ENCODE data around the gene ADCYAP1R1. TPM values are rescaled to one million over a fixed set of nuclear protein-coding genes. Genes with fewer than 3 reads are reported as not detected.

Gene ADCYAP1R1
- total RNA-seq, 1 donor from 2014 or later = 1.8 TPM

DNA sequence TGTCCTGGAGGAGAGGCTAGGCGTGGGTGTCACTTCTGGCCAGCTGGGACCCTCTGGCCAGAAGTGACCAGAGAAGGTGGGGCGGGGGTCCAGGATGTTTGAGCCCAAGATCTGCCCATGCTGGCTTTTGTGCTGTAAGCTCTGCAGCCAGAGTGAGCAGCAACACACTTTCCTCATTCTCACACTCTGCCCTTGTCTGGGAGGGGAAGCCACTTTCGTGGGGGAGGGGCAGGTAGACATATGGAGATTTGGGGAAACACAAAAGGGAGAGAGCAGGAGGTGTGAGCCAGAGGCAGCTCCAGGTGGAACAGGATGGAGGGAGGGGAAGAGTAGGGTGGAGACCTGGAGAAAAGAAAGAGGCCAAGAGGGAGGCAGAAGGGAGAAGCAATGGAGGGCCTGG is 31.5 kb upstream of the ADCYAP1R1 start:
- Histone ChIP-seq H3K27ac (no peak overlapping the region), H3K27me3 (no peaks in the 10 kb centered on the region), H3K4me1 (no peaks in the 10 kb centered on the region), H3K4me3 (no peak overlapping the region), H3K36me3 (no peaks in the 10 kb centered on the region), H3K9me3 (no peaks in the 10 kb centered on the region)
- ATAC-seq (no peak), DNase-seq (no peak)
- intact Hi-C loops (cut with DNase I) = no loop called here
- TF ChIP-seq, protein P1, sequence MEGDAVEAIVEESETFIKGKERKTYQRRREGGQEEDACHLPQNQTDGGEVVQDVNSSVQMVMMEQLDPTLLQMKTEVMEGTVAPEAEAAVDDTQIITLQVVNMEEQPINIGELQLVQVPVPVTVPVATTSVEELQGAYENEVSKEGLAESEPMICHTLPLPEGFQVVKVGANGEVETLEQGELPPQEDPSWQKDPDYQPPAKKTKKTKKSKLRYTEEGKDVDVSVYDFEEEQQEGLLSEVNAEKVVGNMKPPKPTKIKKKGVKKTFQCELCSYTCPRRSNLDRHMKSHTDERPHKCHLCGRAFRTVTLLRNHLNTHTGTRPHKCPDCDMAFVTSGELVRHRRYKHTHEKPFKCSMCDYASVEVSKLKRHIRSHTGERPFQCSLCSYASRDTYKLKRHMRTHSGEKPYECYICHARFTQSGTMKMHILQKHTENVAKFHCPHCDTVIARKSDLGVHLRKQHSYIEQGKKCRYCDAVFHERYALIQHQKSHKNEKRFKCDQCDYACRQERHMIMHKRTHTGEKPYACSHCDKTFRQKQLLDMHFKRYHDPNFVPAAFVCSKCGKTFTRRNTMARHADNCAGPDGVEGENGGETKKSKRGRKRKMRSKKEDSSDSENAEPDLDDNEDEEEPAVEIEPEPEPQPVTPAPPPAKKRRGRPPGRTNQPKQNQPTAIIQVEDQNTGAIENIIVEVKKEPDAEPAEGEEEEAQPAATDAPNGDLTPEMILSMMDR (IDR thresholded peaks at IDR 0.05) = no peak

- H3K9me3 ChIP-seq = no peaks in the 10 kb centered on the region
- H3K27me3 ChIP-seq = no peaks in the 10 kb centered on the region
- DNase-seq (no peak), ATAC-seq (no peak)
- no peak overlapping the region for H3K27ac ChIP-seq
- no peak overlapping the region for H3K4me3 ChIP-seq
- intact Hi-C loops (cut with DNase I) = no loop called here
- H3K4me1 ChIP-seq = no peaks in the 10 kb centered on the region
- TF ChIP-seq, protein P1 (IDR thresholded peaks at IDR 0.05) = no peak
- no peaks in the 10 kb centered on the region for H3K36me3 ChIP-seq
Measured at GRCh38 chr7:31022117-31022516, 30.0 kb upstream of the ADCYAP1R1 start.

DNA sequence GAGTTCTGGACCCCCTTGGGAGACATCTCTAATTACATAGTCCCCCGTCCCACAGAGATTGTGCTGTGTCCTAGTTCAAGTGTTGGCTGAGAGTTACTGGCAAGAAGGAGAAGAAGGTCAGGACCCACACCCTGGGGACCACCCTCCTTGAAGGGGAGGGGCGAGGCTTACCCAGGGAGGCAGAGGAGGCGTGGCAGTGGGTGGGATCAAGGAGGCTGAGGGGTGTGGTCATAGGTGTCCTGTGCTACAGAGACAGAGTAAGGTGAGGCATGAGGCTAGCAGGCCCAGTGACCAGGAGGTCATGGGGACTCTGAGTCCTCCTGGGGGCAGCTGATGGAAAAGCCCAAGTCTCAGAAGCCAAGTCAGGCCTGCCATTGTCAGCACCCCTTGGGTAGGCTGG is 29.4 kb upstream of the ADCYAP1R1 start:
- H3K27me3 ChIP-seq = no peaks in the 10 kb centered on the region
- intact Hi-C loops (cut with DNase I) = no loop called here
- ATAC-seq (no peak), DNase-seq (no peak)
- H3K9me3 ChIP-seq = no peaks in the 10 kb centered on the region
- no peak overlapping the region for H3K27ac ChIP-seq
- TF ChIP-seq, protein P1 (IDR thresholded peaks at IDR 0.05) = no peak
- no peaks in the 10 kb centered on the region for H3K4me1 ChIP-seq
- no peaks in the 10 kb centered on the region for H3K36me3 ChIP-seq
- H3K4me3 ChIP-seq = no peak overlapping the region

DNA sequence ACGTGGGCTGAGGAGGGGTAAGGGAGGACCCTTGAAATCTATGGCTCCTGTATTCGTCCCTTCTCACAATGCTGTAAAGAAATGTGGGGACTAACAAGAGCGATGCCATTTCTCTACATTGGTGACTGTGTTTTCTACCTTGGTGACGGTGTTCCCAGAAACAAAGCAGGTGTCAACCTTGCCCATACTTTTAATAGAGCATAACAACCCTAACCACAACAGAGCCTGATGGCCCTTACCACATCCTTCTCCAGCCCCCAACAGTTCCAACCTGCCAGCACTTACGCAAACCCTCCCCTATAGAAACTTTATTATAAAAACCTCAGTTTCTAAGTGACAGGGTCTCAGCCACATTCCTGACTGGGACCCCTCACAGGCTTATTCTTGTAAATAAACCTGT is 28.2 kb upstream of the ADCYAP1R1 start:
- ATAC-seq = no peak
- intact Hi-C loops (cut with DNase I) = no loop called here
- no peak overlapping the region for H3K4me3 ChIP-seq
- H3K4me1 ChIP-seq = no peaks in the 10 kb centered on the region
- no peaks in the 10 kb centered on the region for H3K27me3 ChIP-seq
- no peaks in the 10 kb centered on the region for H3K36me3 ChIP-seq
- TF ChIP-seq, protein P1 (IDR thresholded peaks at IDR 0.05) = no peak
- no peaks in the 10 kb centered on the region for H3K9me3 ChIP-seq
- no peak overlapping the region for H3K27ac ChIP-seq
- no peak for DNase-seq

DNA sequence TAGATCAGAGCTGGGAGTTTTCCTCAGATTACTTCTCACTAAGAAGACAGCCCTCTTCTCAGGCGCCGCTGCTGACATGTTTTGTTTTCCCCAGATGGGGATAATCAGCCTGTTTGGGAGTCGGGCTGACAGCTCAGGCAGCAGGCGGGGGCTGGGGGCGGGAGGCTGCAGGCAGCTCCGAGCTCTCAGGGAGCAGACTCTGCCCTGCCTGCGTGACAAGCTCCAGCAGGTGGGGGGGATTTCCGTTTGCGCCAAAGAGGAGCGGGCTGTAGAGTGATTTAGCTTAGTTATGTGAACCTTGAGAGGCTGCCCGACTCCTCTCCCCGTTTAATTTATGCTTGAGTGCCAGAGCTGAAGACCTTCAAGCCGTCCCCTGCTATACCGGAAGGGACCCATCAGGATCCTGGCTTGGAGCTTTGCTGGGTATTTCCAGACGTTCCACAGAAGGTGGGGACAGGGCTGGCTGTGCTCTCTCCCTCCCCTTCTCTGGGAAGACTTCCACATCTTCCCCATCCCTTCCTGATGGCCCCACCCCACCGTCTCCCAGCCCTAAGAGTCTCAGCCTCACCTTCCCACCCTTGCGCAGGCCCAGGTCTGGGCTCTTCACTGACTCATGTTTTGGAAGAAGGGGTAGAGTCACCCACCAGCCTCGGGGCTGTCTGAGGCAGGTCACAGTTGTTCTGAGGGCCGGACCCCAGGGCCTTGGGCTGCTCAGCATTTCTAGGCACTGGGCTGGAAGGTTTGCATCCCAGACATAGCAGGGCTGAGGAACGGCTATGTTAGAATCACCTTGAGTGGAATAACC is 24.7 kb upstream of the ADCYAP1R1 start:
- H3K27ac ChIP-seq = no peak overlapping the region
- TF ChIP-seq, protein P1 (IDR thresholded peaks at IDR 0.05) = no peak
- no peaks in the 10 kb centered on the region for H3K27me3 ChIP-seq
- H3K36me3 ChIP-seq = no peaks in the 10 kb centered on the region
- DNase-seq (no peak), ATAC-seq (peak; percentile 11)
- no peaks in the 10 kb centered on the region for H3K9me3 ChIP-seq
- no peaks in the 10 kb centered on the region for H3K4me1 ChIP-seq
- intact Hi-C loops (cut with DNase I) = no loop called here
- H3K4me3 ChIP-seq = no peak overlapping the region

Data from upper lobe of right lung (tissue), 1 donor.